Measurements from ENCODE around the gene CCDC12. TPM values are rescaled to one million over a fixed set of nuclear protein-coding genes. Genes with fewer than 3 reads are reported as not detected.

The CCDC12 gene
- total RNA-seq, 1 donor from 2014 or later, result 69.1 TPM

DNA sequence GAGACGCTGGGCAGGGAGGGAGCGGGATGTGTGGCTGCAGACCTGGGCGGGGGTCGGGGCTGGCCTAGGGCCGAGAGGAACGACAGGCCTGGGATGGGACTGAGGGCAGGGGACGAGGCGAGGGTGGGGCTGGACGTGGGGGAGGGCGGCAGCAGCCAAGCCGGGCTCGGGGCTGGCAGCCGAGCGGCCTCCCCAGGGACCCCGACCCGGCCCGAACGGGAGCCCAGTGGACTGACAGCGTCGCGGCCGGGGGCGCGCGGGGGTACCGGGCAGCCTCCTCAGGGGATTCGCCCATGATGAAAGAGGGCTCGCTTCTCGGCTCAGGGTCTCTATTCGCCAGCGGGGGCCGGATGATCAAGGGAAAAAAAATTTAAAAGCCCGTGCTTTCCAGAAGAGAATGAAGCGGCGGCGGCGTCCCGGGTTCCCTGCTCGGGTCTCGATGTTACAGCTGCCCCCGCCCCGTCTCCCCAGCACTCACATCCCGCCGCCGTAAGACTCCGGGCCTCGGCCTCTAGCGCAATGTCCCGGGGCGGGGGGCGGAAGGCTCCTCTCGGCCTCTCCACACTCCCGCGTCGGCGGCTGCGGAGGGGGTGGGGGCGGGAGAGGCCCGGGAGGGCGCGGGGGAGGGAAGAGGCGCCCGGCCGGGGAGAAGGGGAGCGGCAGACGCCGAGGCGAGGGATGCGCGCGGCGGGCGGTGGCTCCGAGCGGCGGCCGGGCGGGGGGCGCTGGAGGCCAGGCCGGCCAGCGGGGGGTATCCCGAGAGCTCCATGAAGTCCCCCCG, 94.8 kb downstream of the CCDC12 start:
- Mint-ChIP-seq H3K4me3 (no peak overlapping the region), H3K36me3 (ENCODE audit: low read depth) (no peaks in the 10 kb centered on the region), H3K27me3 (ENCODE audit: insufficient read depth) (peaks cover 59% of the 10 kb centered on the region), H3K27ac (no peak overlapping the region), H3K4me1 (ENCODE audit: low read depth) (no peaks in the 10 kb centered on the region), H3K9me3 (no peaks in the 10 kb centered on the region)
- DNase-seq (ENCODE audit: low spot score), result no peak
- intact Hi-C loops (cut with micrococcal nuclease), result no loop called here

DNA sequence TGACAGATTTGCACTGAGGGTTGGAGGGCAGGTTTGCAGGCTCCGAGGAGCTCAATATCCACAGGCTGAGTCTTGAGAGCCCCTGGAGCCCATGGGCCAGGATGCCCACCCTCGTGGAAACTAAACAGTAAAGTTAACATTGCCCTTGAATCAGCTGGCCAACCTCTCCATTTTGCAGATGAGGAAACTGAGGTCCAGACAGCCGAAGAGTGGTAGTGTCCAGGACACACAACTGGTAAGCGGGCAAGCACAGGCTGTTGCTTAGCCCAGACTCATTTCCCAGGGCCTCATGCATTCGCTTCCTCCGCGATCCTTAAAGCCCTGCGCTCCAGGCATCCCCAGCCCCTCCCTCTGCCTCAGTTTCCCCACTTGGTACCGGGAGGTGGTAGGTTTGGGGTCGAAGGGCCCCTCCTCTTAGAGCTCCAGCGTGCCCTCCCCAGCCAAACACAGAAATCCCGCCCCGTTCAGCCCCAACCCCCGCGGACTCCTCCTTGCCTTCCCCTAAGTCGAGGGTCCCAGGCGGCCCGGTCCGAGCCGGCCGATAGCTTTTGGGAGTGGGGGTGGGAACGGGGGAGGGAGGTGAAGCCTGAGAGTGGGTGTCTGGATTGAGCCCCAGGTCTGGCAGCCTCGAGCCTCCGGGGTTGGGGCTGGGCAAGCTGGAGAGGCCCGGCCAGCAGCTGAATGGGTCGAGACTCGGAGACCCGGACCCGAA, 95.5 kb downstream of the CCDC12 start:
- no peak for DNase-seq (ENCODE audit: low spot score)
- Mint-ChIP-seq H3K4me1 (ENCODE audit: low read depth) (no peaks in the 10 kb centered on the region), H3K27ac (no peak overlapping the region), H3K9me3 (no peaks in the 10 kb centered on the region), H3K4me3 (peak overlapping the region; percentile 6), H3K36me3 (ENCODE audit: low read depth) (no peaks in the 10 kb centered on the region), H3K27me3 (ENCODE audit: insufficient read depth) (peaks cover 53% of the 10 kb centered on the region)
- intact Hi-C loops (cut with micrococcal nuclease), result no loop called here

DNA sequence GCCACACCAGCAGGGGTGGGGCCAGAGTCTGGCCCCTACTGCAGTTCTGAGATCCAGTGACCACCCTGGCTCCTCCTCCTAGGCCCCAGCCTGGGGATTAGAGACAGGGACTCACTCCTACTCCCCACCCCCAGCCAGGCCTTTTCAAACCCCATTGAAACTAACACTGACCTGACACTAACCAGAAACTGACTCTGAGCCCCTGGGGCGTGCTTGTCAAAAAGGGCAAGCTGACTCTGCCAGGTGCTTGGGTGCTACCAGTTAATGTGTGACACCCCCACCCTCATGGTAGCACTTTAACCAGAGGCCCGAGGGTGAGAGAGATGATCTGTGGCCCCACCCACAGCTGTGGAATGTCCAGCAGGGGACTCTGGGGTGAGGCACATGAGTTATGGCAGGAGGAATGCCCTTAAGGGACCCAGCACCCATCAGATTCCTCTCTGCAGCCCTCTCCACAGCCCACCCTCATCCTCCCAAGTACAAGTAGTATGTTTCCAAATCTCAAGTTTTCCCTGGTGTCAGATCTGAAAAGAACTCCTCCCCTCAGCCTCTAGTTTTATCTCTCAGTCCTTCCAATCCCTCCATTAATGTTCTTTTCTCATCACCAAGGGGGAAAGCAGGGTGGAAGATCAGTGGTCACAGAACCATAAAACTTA, 97.6 kb downstream of the CCDC12 start:
- Mint-ChIP-seq H3K4me1 (ENCODE audit: low read depth) (no peaks in the 10 kb centered on the region), H3K4me3 (no peak overlapping the region), H3K36me3 (ENCODE audit: low read depth) (no peaks in the 10 kb centered on the region), H3K27me3 (ENCODE audit: insufficient read depth) (peaks cover 38% of the 10 kb centered on the region), H3K9me3 (no peaks in the 10 kb centered on the region), H3K27ac (no peak overlapping the region)
- DNase-seq (ENCODE audit: low spot score), result no peak
- intact Hi-C loops (cut with micrococcal nuclease), result no loop called here

DNA sequence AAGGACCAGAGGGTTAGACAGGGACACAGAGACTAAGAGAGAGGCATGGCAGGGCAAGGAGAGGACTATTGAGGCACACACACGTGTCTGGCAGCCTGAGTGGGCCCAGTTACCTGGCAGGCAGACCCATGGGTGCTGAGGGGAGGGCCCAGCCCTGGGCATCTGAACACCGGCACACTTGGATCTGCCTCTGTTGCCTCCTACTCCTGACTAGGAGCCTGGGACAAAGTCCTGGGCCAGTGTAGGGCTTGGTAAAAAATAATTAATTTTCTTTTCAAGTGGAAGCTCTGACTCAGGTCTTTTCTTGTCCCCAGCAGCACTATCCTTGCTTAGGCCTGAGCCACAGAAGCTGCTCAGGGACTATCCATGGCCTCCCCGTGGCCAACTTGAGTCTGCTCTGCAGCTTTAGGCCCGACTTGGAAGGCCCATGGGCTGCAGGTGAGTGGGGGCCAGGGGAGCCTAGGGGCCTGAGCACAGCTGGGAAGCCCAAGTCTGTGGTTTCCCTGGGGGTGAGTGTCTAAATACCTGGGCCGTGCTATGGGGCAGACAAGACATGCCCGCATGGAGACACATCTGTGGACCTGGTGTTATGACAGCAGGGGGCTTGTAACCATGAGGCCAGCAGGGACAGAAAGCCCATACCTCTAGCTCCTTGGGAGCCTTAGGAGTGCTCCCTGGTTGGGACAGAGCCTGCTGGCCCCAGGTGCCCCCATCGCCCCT, 99.0 kb downstream of the CCDC12 start, which contains the start of gene PTH1R:
TSS of gene PTH1R (plus strand) at position 316 of the 720 bp plus-strand sequence. CDS start 5,839 bp downstream, outside the sequence.
- no peaks in the 10 kb centered on the region for H3K36me3 Mint-ChIP-seq (ENCODE audit: low read depth)
- no peak within 1 kb of the TSS for H3K4me3 Mint-ChIP-seq
- DNase-seq (ENCODE audit: low spot score), result no peak
- H3K4me1 Mint-ChIP-seq (ENCODE audit: low read depth), result peaks cover 5% of the 10 kb centered on the region
- H3K27ac Mint-ChIP-seq, result no peak within 1 kb of the TSS
- H3K9me3 Mint-ChIP-seq, result no peaks in the 10 kb centered on the region
- peaks cover 35% of the 10 kb centered on the region for H3K27me3 Mint-ChIP-seq (ENCODE audit: insufficient read depth)
- intact Hi-C loops (cut with micrococcal nuclease), result no loop called here

DNA sequence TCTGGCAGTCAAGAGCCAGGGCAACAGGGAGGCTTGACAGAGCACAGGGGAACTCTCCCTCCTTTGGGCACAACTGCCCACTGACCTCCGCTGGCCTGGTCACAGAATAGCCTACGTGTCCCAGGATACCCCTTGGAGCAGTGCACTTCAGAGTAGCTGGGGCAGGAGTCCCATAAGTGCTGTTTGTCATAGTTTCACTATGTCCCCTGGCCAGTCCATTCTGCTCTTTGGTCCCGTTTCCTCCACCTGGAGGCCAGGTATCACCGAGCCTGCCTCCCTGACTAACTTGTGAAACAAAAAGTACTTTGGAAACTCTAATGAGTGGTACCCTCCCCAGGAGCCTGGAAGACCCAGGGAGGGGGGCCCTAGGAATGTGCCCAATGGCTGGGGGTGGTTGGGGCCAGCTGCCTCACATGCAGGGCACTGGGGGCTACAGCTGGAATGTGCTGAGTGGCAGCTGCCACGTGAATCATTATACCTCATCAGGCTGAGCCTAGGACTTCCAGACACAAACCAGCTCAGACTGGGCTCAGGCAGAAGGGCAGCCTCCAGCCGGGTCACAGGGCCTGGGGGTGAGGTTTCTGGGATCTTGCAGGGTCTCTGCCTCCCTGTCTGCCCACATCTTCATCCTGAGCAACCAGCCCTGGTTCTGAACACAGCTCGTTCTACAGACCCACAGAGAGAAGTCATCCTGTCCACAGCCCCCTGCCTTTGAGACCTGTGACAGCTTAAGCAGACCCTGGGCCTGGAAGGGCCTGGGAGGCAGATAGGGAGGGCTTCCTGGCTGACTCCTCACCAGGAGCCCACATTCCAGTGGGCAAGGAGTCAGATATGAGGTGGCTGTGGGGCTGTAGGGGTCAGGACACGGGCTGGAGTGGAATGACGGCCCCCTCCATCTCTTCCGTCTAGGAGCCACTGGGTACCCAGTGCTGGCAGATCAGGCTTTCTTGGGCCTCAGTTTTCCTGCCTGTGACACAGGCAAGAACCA, 99.9 kb downstream of the CCDC12 start:
- intact Hi-C loops (cut with micrococcal nuclease), result no loop called here
- no peak overlapping the region for H3K4me3 Mint-ChIP-seq
- peaks cover 5% of the 10 kb centered on the region for H3K4me1 Mint-ChIP-seq (ENCODE audit: low read depth)
- no peaks in the 10 kb centered on the region for H3K9me3 Mint-ChIP-seq
- peaks cover 31% of the 10 kb centered on the region for H3K27me3 Mint-ChIP-seq (ENCODE audit: insufficient read depth)
- no peak for DNase-seq (ENCODE audit: low spot score)
- no peaks in the 10 kb centered on the region for H3K36me3 Mint-ChIP-seq (ENCODE audit: low read depth)
- no peak overlapping the region for H3K27ac Mint-ChIP-seq

DNA sequence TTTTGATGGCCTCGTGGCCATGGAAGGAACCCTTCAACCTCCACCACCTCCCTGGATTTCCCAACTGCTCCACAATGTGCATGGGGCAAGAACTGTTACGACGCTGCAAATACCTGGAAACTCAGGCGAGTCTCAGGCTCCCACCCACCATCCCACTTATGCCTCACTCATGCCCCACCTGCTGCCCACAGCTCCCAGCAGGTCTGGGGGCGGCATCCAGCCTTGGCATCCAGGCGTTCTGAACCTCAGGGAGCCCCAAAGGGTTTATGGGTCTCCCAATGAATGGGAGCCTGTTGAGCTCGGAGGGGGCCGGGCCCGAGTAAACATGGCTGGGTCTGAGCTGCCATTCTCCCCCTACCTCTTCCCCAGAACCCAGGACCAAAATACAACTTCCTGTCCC, 101.0 kb downstream of the CCDC12 start:
- no peak overlapping the region for H3K27ac Mint-ChIP-seq
- H3K4me3 Mint-ChIP-seq, result no peak overlapping the region
- peaks cover 5% of the 10 kb centered on the region for H3K4me1 Mint-ChIP-seq (ENCODE audit: low read depth)
- no peaks in the 10 kb centered on the region for H3K36me3 Mint-ChIP-seq (ENCODE audit: low read depth)
- H3K9me3 Mint-ChIP-seq, result no peaks in the 10 kb centered on the region
- H3K27me3 Mint-ChIP-seq (ENCODE audit: insufficient read depth), result peaks cover 24% of the 10 kb centered on the region
- DNase-seq (ENCODE audit: low spot score), result no peak
- intact Hi-C loops (cut with micrococcal nuclease), result no loop called here

DNA sequence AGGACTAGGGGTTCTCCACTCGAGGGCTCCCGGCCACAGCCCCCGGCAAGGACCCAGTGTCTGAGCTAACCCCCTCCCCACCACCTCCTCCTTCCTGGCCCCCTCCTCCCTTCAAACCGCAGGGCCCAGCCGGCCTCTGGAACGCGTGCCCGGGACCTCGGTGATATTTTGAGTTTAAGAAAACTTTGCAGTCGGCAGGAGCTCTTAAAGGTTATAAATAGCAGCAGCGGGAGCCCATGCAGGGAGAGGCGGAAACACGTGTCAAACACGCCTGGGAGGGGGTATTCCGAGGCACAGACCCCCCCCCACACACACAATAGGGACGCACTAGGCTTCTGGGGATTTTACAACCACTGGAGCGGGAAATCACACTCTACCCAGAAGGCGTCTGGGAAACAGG, 102.1 kb downstream of the CCDC12 start:
- no peaks in the 10 kb centered on the region for H3K9me3 Mint-ChIP-seq
- no peak for DNase-seq (ENCODE audit: low spot score)
- H3K27ac Mint-ChIP-seq, result no peak overlapping the region
- intact Hi-C loops (cut with micrococcal nuclease), result no loop called here
- peaks cover 5% of the 10 kb centered on the region for H3K4me1 Mint-ChIP-seq (ENCODE audit: low read depth)
- H3K27me3 Mint-ChIP-seq (ENCODE audit: insufficient read depth), result peaks cover 16% of the 10 kb centered on the region
- H3K36me3 Mint-ChIP-seq (ENCODE audit: low read depth), result no peaks in the 10 kb centered on the region
- no peak overlapping the region for H3K4me3 Mint-ChIP-seq

DNA sequence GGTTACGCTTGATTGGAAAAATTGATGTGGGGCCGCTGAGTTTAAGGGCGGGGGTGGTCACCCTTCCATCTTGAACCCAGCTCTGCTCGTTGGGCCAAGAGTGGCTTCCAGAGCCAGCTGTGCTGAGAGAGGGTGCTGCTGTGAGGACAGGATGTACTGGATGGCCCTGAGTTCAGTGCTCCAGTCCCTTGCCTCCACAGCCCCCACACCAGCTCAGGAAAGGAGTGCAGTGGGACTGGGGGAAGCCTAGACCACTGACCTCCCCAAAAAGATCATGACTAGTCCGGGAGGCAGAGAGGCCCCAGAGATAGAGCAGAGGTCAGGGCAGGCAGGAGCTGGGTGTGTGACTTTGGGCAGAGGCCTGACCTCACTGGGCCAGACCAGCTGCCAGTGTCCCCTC, 103.0 kb downstream of the CCDC12 start:
- no peak overlapping the region for H3K4me3 Mint-ChIP-seq
- peaks cover 15% of the 10 kb centered on the region for H3K27me3 Mint-ChIP-seq (ENCODE audit: insufficient read depth)
- no peaks in the 10 kb centered on the region for H3K36me3 Mint-ChIP-seq (ENCODE audit: low read depth)
- intact Hi-C loops (cut with micrococcal nuclease), result no loop called here
- H3K9me3 Mint-ChIP-seq, result no peaks in the 10 kb centered on the region
- H3K4me1 Mint-ChIP-seq (ENCODE audit: low read depth), result peaks cover 5% of the 10 kb centered on the region
- no peak for DNase-seq (ENCODE audit: low spot score)
- no peak overlapping the region for H3K27ac Mint-ChIP-seq

Other genes starting within 250 kb of the CCDC12 start
- gene MYL3, start 113.3 kb downstream of the CCDC12 start, total RNA-seq, result not detected in 2 replicates
- gene PTH1R, start 99.0 kb downstream of the CCDC12 start, total RNA-seq, result not detected in 2 replicates
- 118 and 119 TPM in 2 replicates for gene NBEAL2, start 2.9 kb upstream of the CCDC12 start, total RNA-seq
- gene SETD2, start 187.4 kb upstream of the CCDC12 start, total RNA-seq, result 41.2 and 45.7 TPM in 2 replicates